Measurements from ENCODE around the gene CEP128.

CEP128 gene

GRCh38 chr14:80536456-80536855 is 405.1 kb downstream of the CEP128 start:
- DNase-seq = no peak

- no peak for DNase-seq
These were observed 406.4 kb downstream of the CEP128 start for GRCh38 chr14:80535171-80535570.

- DNase-seq = no peak
These were observed 417.9 kb downstream of the CEP128 start for GRCh38 chr14:80523518-80524117.

GRCh38 chr14:80522936-80523335 is 418.6 kb downstream of the CEP128 start:
- no peak for DNase-seq

- no peak for DNase-seq
These were observed 419.1 kb downstream of the CEP128 start for GRCh38 chr14:80522411-80522810.

- no peak for DNase-seq
These were observed 420.1 kb downstream of the CEP128 start for GRCh38 chr14:80521456-80521855.

GRCh38 chr14:80519002-80519401 is 422.5 kb downstream of the CEP128 start:
- DNase-seq = no peak

- no peak for DNase-seq
These were observed 423.4 kb downstream of the CEP128 start for GRCh38 chr14:80518173-80518572.

- no peak for DNase-seq
These were observed 434.2 kb downstream of the CEP128 start for GRCh38 chr14:80507292-80507869.

- no peak for DNase-seq
These were observed 436.8 kb downstream of the CEP128 start for GRCh38 chr14:80504781-80505180.

- DNase-seq = no peak
These were observed 443.0 kb downstream of the CEP128 start for GRCh38 chr14:80498533-80498932.

- DNase-seq = no peak
These were observed 445.4 kb downstream of the CEP128 start for GRCh38 chr14:80496090-80496489.

GRCh38 chr14:80494769-80495168 is 446.8 kb downstream of the CEP128 start:
- no peak for DNase-seq

GRCh38 chr14:80493620-80494019 is 447.9 kb downstream of the CEP128 start:
- no peak for DNase-seq

GRCh38 chr14:80491650-80492049 is 449.9 kb downstream of the CEP128 start:
- no peak for DNase-seq

GRCh38 chr14:80491131-80491530 is 450.4 kb downstream of the CEP128 start:
- DNase-seq = no peak

GRCh38 chr14:80489513-80489912 is 452.0 kb downstream of the CEP128 start:
- no peak for DNase-seq

- no peak for DNase-seq
These were observed 455.8 kb downstream of the CEP128 start for GRCh38 chr14:80485764-80486163.

GRCh38 chr14:80483331-80483730 is 458.2 kb downstream of the CEP128 start:
- no peak for DNase-seq

GRCh38 chr14:80477388-80478160 is 464.0 kb downstream of the CEP128 start:
- no peak for DNase-seq

GRCh38 chr14:80475074-80475473 is 466.5 kb downstream of the CEP128 start:
- DNase-seq = no peak

GRCh38 chr14:80468331-80469122 is 473.0 kb downstream of the CEP128 start:
- DNase-seq = no peak

GRCh38 chr14:80465546-80466220 is 475.9 kb downstream of the CEP128 start:
- no peak for DNase-seq
